C4-2B (cell line): ENCODE results near the gene DGKD.

Experiments
- H3K27ac ChIP-seq: fragments of 450-650 bp; 2 replicates; pipeline ENCODE4 v1.5.1; 2017
- CTCF ChIP-seq: fragments of 450-650 bp; conservative IDR thresholded peaks from 2 replicates; pipeline ENCODE4 v1.5.1; 2017; ENCODE audit warnings: mild to moderate bottlenecking
- ZFX ChIP-seq: fragments of 450-650 bp; IDR thresholded peaks from 2 replicates; pipeline ENCODE4 v1.6.1; 2017

DGKD gene

GRCh38 chr2:233317196-233317943 lies 36.9 kb upstream of the DGKD start:
- TF ChIP-seq CTCF (no peak), ZFX (no peak)
- no peak overlapping the region for H3K27ac ChIP-seq

GRCh38 chr2:233319256-233319655 lies 35.0 kb upstream of the DGKD start:
- H3K27ac ChIP-seq, result no peak overlapping the region
- no peak for TF ChIP-seq CTCF
- no peak for TF ChIP-seq ZFX

GRCh38 chr2:233320470-233320869 lies 33.8 kb upstream of the DGKD start:
- TF ChIP-seq ZFX, result no peak
- TF ChIP-seq CTCF, result no peak
- H3K27ac ChIP-seq, result no peak overlapping the region

- TF ChIP-seq ZFX, result no peak
- TF ChIP-seq CTCF, result no peak
- no peak overlapping the region for H3K27ac ChIP-seq
Measured at GRCh38 chr2:233321166-233321565, 33.1 kb upstream of the DGKD start.

- H3K27ac ChIP-seq, result no peak overlapping the region
- TF ChIP-seq CTCF, result no peak
- TF ChIP-seq ZFX, result no peak
Measured at GRCh38 chr2:233323851-233324250, 30.4 kb upstream of the DGKD start.

GRCh38 chr2:233325256-233325655 lies 29.0 kb upstream of the DGKD start:
- TF ChIP-seq CTCF (no peak), ZFX (no peak)
- H3K27ac ChIP-seq, result no peak overlapping the region

GRCh38 chr2:233325814-233326213 lies 28.5 kb upstream of the DGKD start:
- no peak overlapping the region for H3K27ac ChIP-seq
- TF ChIP-seq ZFX (no peak), CTCF (no peak)
